ENCODE data around the gene CDC45.

The CDC45 gene

DNA sequence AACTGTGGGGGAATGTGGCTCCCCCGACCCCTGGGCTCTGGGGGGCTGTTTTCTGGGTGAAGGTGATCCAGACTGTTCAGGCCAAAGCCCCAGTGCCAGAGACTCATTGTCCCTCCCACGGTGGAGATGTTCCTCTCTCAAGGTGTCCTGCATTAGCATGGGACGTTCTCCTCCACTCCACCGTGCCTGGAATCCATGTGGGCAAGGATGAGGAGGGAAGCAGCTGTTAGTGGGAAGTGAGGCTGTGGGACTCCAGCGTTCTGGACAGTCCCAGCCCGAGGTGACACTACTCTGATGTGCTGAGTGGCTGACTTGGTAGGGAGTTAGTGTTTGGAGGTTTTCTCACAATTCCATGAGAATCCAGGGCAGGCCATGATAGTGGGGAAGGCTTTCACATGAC lies 75.9 kb downstream of the CDC45 start:
- no peak for FAIRE-seq
- no peak for DNase-seq (ENCODE audit: insufficient read length, low spot score)
- TF ChIP-seq, protein P1, sequence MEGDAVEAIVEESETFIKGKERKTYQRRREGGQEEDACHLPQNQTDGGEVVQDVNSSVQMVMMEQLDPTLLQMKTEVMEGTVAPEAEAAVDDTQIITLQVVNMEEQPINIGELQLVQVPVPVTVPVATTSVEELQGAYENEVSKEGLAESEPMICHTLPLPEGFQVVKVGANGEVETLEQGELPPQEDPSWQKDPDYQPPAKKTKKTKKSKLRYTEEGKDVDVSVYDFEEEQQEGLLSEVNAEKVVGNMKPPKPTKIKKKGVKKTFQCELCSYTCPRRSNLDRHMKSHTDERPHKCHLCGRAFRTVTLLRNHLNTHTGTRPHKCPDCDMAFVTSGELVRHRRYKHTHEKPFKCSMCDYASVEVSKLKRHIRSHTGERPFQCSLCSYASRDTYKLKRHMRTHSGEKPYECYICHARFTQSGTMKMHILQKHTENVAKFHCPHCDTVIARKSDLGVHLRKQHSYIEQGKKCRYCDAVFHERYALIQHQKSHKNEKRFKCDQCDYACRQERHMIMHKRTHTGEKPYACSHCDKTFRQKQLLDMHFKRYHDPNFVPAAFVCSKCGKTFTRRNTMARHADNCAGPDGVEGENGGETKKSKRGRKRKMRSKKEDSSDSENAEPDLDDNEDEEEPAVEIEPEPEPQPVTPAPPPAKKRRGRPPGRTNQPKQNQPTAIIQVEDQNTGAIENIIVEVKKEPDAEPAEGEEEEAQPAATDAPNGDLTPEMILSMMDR (IDR thresholded peaks at IDR 0.05; ENCODE audit: insufficient read depth, missing control alignments), result no peak

DNA sequence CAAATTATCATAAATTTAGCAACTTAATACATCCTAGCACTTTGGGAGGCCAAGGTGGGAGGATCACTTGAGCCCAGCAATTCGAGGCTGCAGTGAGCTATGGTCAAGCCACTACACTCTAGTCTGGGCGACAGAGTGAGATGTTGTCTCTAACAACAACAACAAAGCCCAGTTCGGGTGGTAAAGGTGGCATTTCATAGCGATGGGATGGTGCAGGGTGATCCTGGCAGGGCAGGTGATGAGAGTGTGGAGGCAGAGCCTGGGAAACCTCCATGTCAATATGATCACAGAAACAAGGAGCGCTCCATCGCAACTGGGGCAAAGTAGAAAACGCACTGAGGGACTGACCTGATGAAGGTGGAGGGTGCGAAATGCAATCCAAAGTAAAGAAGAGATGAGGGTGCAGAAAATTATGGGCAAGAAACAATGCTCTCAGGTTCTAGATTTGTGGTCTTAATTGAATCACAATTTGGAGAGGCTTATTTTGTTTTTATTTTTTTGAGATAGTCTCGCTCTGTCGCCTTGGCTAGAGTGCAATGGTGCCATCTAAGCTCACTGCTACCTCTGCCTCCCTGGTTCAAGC lies 77.3 kb downstream of the CDC45 start:
- no peak for FAIRE-seq
- no peak for DNase-seq (ENCODE audit: insufficient read length, low spot score)
- TF ChIP-seq, protein P1 (IDR thresholded peaks at IDR 0.05; ENCODE audit: insufficient read depth, missing control alignments), result no peak

DNA sequence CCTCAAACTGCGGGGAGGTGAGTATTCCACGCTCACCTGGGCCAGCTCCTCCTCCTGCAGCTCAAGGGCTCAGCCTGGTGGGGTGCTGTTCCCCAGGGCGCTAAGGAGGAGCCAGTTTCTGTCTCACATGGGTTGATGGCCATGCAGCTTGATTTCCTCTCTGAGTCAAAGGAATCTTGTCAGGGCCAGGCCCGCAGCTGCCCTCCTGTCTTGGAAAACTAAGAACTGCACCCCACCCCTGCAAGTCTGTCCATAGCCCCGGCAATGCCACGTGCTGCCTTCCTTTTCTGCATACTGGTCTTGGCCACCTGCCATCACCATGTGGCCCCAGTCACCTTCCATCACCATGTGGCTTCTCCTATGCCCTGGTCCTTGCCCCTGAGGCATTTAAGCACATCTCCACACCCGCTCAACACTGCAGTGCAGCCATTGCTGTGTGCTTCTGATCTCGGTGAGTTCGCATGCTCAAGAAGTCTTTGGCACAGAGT lies 79.6 kb downstream of the CDC45 start:
- TF ChIP-seq, protein P1 (IDR thresholded peaks at IDR 0.05; ENCODE audit: insufficient read depth, missing control alignments), result no peak
- DNase-seq (ENCODE audit: insufficient read length, low spot score), result no peak
- FAIRE-seq, result no peak

DNA sequence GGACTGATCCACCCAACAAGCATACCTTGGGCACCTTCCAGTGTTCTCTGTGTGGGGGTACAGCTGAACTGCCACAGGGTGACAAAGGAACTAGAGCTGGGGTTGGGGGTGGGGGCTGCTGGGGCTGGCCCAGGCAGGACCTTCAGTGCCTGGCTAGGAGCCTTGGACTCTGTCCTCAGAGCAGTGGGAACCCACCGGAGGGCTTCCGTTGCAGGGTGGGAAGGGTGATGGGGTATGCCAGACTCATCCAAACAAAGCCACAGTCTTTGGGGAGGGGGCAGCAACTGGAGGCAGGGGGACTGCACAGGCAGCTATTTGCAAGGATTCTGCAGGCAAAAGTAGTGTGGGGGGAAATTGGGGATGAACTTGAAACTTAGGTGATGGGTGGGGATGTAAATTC lies 80.2 kb downstream of the CDC45 start:
- FAIRE-seq (no peak), DNase-seq (ENCODE audit: insufficient read length, low spot score) (no peak)
- TF ChIP-seq, protein P1 (IDR thresholded peaks at IDR 0.05; ENCODE audit: insufficient read depth, missing control alignments), result no peak

DNA sequence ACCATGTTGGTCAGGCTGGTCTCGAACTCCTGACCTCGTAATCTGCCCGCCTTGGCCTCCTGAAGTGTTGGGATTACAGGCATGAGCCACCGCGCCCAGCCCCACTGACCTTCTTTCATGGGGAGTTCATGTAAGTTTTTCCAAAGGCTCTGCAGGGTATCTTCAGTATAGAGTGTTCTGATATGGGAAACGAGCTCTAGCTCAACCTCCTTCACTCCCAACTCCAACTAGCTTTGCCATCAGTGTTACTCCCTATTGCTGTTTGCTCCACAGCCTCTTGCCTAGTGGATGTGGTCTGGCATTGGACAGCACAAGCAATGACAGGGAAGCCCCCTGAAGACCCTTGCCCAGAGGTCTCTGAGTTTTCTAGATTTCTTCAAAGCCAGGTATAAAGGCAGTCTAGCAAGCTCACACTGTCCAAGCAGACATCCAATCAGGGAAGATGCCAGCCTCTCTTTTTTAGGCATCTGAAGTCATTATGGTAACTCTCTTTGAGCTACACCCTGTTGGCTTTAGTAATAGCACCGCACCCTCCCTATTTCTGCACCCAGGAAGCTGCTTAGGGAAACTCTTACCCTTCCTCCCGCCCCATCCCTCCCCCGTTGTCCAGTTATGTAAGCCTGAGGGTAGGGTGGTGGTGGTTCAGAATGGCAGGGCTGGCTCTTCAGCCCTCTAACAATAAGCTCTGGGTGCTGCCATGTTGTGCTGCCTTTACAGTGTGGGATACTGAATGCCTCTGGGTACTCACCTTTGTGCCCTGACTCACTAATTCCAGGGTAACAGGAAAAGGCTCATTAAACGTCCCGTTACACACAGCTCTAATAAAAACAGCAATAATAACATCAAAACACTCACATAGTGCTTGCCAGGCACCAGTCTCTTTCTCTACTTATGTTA lies 85.9 kb downstream of the CDC45 start:
- no peak for DNase-seq (ENCODE audit: insufficient read length, low spot score)
- TF ChIP-seq, protein P1 (IDR thresholded peaks at IDR 0.05; ENCODE audit: insufficient read depth, missing control alignments), result no peak
- FAIRE-seq, result no peak

DNA sequence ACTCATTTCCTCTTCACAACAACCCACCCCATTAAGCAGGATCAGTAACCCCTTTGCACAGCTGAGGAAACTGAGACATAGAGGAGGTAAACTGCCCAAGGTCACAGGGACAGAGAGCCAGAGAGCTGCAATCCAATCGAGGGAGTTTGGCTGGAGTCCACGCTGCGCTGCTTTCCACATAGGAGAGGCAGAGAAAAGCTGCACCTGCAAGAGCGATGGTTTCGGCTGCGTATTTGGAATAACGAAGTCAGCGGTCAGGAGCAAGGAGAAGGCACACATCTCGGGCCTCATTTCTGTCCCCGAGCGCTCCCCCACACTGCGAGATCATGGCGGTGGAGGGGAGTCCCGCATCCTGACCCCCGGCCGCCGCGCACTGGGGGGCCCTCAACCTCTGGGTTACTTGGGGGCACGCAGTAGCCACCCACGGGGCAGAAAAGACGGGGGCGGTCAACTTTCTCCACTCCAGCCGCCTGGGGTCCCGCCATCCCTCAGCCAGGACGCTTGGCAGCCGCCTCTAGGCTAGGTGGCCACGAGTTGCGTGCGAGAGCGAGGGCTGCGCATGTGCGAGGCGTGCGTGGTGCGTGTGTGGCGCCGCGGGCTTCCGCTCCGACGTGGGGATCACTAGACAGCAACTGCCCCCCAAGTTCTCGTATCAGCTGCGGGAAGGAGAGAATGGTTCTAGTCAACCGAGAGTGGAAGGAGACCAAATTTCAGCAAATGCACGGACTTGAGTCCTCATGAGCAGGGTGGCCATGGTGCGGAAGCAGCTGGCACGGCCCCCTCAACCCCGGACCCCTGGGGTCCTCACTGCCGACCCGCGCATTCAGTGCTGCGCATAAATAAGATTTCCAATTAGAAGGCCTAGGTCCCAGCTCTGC lies 86.8 kb downstream of the CDC45 start:
- FAIRE-seq, result no peak
- TF ChIP-seq, protein P1 (IDR thresholded peaks at IDR 0.05; ENCODE audit: insufficient read depth, missing control alignments), result no peak
- DNase-seq (ENCODE audit: insufficient read length, low spot score), result no peak
